SK-N-MC (cell line): ENCODE data around the gene COG2.

Experiments
- EZH2 ChIP-seq: fragments of 200-600 bp; sonication (generic); IDR thresholded peaks from one replicate; pipeline ENCODE4 v1.6.1; 2017; ENCODE audit warnings: antibody characterized with exemption
- POLR2AphosphoS5 ChIP-seq: IDR thresholded peaks from 2 replicates; pipeline ENCODE4 v1.6.1; 2012; ENCODE audit warnings: mild to moderate bottlenecking, low read depth, low read length, borderline replicate concordance

- TF ChIP-seq EZH2: no peak
- no peak for TF ChIP-seq POLR2AphosphoS5
Observed at GRCh38 chr1:230614121-230614520, 28.2 kb upstream of the COG2 start.
